ENCODE measurements around the gene C11orf42. TPM values are rescaled to one million over a fixed set of nuclear protein-coding genes. Genes with fewer than 3 reads are reported as not detected.

C11orf42 gene, protein sequence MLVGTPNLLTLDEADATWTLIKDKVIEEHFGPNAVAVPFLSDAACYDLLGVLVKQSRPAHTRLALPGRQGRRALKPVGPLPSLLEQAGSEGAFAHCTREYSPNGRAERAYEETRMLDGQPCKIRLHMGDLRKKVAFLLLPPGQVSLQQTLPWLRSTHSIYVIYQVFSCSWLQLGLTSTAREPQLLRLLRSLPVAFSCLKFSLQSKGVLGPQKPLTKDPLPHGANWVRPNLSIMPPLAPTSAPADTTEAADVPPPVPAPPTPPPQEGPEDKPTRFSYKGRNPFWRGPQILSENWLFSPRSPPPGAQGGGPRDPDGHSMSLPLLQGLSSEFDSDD
- not detected for total RNA-seq

DNA sequence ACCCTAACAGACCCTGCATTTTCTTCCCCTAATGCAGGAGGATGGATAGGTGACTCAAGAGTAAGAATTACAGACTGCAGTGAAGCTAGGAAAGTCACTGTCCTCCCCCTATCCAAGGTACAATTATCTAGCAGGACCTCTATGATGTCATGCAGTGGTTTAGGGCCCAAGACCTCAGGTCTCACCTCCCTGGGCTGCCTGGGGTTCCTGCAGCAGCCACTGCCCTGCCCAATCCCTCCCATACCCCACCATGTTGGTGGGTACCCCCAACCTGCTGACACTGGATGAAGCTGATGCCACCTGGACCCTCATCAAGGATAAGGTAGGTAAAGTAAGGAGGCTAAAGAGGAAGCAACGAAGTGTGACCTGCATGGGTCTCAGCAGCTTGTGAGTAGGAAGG is at the start of gene C11orf42:
Gene C11orf42 (plus strand): TSS at position 192 of the 400 bp plus-strand sequence. CDS start 59 bp downstream, at position 251.
- Mint-ChIP-seq H3K27me3 (no peaks in the 10 kb centered on the region), H3K27ac (no peak within 1 kb of the TSS), H3K36me3 (peaks cover 21% of the 10 kb centered on the region), H3K4me3 (no peak within 1 kb of the TSS), H3K4me1 (peaks cover 36% of the 10 kb centered on the region), H3K9me3 (no peaks in the 10 kb centered on the region)
- POLR2A ChIA-PET = no interaction called here
- ATAC-seq (ENCODE audit: low read depth) (no peak), DNase-seq (no peak)

DNA sequence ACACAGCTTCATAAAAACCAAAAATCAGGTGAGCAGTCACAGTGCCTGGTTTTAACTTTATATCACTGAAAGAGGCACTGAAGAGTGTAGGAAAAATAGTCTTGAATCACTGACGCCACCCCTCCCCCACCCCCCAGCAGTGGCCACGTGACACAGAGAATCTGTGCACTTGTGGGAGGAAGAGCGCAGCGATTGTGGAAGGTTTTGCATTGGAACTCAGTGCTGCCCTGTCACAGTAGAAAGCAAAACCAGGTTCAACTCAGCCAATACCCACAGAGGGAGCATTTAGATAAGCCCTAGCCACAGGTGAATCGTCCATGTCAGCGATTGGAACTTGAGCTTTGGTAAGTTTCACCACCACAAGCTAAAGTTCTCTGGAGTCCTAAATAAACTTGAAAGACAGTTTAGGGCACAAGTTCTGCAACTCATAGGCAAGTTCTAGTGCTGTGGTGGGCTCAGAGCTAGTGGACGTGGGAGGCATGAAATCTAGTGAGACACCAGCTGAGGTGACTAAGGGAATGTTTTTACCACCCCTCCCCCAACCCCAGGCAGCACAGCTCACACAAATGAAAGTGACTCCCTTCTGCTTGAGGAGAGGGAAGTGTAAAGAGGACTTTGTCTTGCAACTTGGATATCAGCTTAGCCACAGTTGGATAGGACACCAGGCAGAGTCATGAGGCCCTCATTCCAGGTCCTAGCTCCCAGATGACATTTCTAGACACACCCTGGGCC is 48.6 kb upstream of the C11orf42 start:
- Mint-ChIP-seq H3K36me3 (no peaks in the 10 kb centered on the region), H3K27me3 (peaks cover 9% of the 10 kb centered on the region), H3K4me1 (no peaks in the 10 kb centered on the region), H3K4me3 (no peak overlapping the region), H3K27ac (no peak overlapping the region), H3K9me3 (no peaks in the 10 kb centered on the region)
- POLR2A ChIA-PET = no interaction called here
- DNase-seq (no peak), ATAC-seq (ENCODE audit: low read depth) (no peak)

DNA sequence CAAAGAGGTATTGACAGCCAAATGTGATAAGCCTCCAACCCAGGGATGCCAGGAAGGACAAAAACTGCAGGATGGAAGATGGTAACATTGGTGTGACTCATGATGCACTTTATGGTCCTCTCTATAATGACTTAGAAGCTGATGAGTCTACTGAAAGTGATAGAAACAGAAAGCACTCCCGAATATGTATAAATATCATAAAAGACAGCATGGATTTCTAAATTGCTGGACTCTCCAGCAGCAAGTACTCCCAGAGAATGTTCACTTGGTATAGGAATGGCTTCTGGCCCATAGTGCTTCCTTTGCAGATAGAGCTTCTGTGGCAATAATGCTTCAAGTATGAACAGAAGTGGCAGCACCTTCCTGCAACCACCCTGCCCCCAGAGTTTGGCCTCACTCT is 35.1 kb upstream of the C11orf42 start, which contains the start of gene OR52B2:
Gene OR52B2 (minus strand): TSS at position 101 of the 400 bp plus-strand sequence. CDS start 0 bp downstream, at position 101.
- no peaks in the 10 kb centered on the region for H3K9me3 Mint-ChIP-seq
- peaks cover 4% of the 10 kb centered on the region for H3K27me3 Mint-ChIP-seq
- H3K4me3 Mint-ChIP-seq = no peak within 1 kb of the TSS
- ATAC-seq (ENCODE audit: low read depth) (no peak), DNase-seq (no peak)
- POLR2A ChIA-PET = no interaction called here
- no peaks in the 10 kb centered on the region for H3K36me3 Mint-ChIP-seq
- no peak within 1 kb of the TSS for H3K27ac Mint-ChIP-seq
- H3K4me1 Mint-ChIP-seq = no peaks in the 10 kb centered on the region

DNA sequence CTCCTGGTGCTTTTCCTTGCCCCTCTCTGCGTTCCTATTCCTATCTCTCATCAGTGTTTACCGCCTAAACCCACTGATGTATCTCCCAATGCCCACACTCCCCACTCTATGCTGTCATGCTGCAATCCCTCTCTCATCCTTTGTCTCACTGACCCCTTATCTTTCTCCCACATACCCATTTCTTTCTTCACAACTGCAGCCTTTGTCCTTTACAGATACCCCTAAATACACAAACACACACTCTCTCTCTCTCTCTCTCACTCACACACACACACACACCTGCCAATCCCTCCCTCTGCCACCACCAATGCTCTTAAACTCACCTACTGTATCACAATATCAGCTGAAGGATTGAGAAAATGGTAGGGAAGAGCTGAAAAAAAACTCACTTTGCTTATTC is 29.9 kb upstream of the C11orf42 start:
- peaks cover 11% of the 10 kb centered on the region for H3K27me3 Mint-ChIP-seq
- H3K36me3 Mint-ChIP-seq = no peaks in the 10 kb centered on the region
- H3K4me3 Mint-ChIP-seq = no peak overlapping the region
- ATAC-seq (ENCODE audit: low read depth) (no peak), DNase-seq (no peak)
- no peaks in the 10 kb centered on the region for H3K9me3 Mint-ChIP-seq
- no peaks in the 10 kb centered on the region for H3K4me1 Mint-ChIP-seq
- no peak overlapping the region for H3K27ac Mint-ChIP-seq
- POLR2A ChIA-PET = no interaction called here

DNA sequence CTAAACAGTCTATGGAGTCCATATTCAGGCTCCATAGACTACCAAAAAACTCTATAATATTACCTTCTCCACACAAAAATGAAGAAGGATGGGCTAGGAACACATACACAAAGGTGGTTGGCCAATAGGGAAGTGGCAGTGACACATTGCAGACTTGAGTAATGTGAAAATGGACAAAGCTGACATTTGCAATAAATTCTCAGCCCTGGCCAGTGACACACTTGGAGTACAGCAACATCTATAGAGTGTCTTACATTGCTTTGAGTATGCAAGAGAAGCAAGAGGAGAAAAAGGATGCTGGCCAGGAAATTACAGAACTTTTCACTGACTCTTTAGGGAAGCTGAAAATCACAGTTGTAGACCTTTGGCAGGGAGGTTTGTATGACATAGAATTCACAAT is 13.6 kb upstream of the C11orf42 start:
- H3K9me3 Mint-ChIP-seq = peaks cover 3% of the 10 kb centered on the region
- no peak overlapping the region for H3K4me3 Mint-ChIP-seq
- H3K27me3 Mint-ChIP-seq = peaks cover 4% of the 10 kb centered on the region
- no peak for DNase-seq
- H3K4me1 Mint-ChIP-seq = peaks cover 8% of the 10 kb centered on the region
- ATAC-seq (ENCODE audit: low read depth) = no peak
- H3K27ac Mint-ChIP-seq = no peak overlapping the region
- POLR2A ChIA-PET = no interaction called here
- peaks cover 6% of the 10 kb centered on the region for H3K36me3 Mint-ChIP-seq

DNA sequence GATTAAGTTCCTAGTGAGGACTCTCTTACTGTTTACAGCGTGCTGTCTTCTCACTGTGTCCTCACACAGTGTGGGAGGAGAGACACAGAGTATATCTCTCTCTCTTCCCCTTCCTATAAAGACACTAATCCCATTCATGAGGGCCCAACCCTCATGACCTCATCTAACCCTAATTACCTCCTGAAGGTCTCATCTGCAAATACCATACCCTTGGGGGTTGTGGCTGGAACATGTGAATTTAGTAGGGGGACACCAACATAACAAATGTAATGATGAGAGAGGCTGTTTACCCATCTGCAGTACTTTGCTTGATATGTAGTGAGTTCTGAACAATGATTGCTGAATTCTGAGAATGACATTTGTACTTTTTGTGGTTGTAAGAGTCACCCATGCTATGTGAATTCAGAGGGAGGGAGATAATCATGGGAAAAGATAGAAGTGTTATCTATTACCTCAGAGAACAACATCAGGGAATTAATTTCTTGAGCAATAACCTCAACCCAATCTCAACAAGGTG is 11.2 kb upstream of the C11orf42 start:
- H3K4me3 Mint-ChIP-seq = no peak overlapping the region
- DNase-seq = no peak
- H3K4me1 Mint-ChIP-seq = peaks cover 22% of the 10 kb centered on the region
- ATAC-seq (ENCODE audit: low read depth) = no peak
- POLR2A ChIA-PET = no interaction called here
- peaks cover 8% of the 10 kb centered on the region for H3K36me3 Mint-ChIP-seq
- peaks cover 4% of the 10 kb centered on the region for H3K27me3 Mint-ChIP-seq
- H3K9me3 Mint-ChIP-seq = peaks cover 3% of the 10 kb centered on the region
- H3K27ac Mint-ChIP-seq = no peak overlapping the region

DNA sequence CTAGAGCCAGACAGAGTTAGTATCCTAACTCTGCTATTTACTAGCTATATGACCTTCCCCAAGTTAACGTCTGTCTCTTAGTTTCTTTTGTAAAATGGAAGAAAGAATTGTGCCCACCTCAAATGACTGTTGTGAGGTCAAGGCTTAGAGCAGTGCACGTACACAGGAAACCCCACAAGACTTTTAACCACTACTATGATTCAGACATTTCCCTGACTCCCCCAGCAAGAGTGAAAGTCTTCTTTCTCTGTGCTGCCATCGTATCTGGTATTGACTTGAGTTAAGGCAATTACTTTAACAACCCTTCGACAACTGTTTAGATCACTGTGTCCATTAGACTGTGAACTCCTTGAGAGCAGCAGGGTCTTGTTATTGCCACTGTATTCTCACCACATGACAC is 9.0 kb upstream of the C11orf42 start:
- Mint-ChIP-seq H3K27me3 (peaks cover 4% of the 10 kb centered on the region), H3K9me3 (peaks cover 3% of the 10 kb centered on the region), H3K36me3 (peaks cover 9% of the 10 kb centered on the region), H3K27ac (peak overlapping the region; percentile 76), H3K4me1 (peaks cover 29% of the 10 kb centered on the region), H3K4me3 (peak overlapping the region; percentile 50)
- ATAC-seq (ENCODE audit: low read depth) = peak; percentile 91
- POLR2A ChIA-PET = interaction anchor here (1.8 kb wide), 1 partner anchor 39 kb away, joined by 7 read pairs; the partner anchor contains the start of gene FHIP1B
- no peak for DNase-seq

DNA sequence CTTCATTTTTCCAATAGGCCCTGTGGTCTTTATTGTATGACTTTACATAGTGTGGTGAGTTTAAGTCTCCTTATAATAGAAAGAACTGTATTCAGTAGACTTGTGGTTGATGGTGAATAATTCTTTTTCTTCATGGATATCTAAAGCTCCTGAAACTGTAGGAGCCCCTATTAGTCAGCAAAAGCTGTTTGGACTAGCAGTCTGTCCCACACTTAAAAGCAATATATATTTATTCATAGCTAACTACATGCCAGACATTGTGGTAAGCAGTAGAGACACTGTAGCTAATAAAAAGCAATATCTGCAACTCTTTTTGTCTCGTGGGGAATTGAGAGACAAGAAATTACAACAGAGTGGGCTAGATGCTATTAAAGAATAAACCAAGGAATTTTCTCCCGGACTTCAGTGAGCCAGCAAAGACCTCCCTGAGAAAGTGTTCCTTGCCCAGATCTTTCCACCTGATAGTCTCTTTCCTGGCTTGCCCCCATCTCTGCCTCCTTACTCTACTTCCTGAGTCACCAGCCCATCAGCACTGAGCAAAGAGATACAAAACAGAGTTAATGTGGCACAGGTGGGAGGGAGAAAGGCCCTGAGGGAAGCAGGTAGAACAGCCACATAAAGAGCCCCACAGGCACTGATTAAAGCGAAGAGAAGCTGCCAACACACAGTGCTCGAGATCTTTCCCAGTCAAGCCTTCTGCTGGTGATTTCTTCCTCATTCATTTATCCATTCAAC is 7.7 kb upstream of the C11orf42 start:
- DNase-seq (no peak), ATAC-seq (ENCODE audit: low read depth) (no peak)
- no peaks in the 10 kb centered on the region for H3K27me3 Mint-ChIP-seq
- H3K36me3 Mint-ChIP-seq = peaks cover 14% of the 10 kb centered on the region
- H3K4me3 Mint-ChIP-seq = no peak overlapping the region
- no peak overlapping the region for H3K27ac Mint-ChIP-seq
- peaks cover 35% of the 10 kb centered on the region for H3K4me1 Mint-ChIP-seq
- peaks cover 3% of the 10 kb centered on the region for H3K9me3 Mint-ChIP-seq
- POLR2A ChIA-PET = interaction anchor here (1.8 kb wide), 1 partner anchor 37 kb away, joined by 7 read pairs; the partner anchor contains the start of gene FHIP1B

DNA sequence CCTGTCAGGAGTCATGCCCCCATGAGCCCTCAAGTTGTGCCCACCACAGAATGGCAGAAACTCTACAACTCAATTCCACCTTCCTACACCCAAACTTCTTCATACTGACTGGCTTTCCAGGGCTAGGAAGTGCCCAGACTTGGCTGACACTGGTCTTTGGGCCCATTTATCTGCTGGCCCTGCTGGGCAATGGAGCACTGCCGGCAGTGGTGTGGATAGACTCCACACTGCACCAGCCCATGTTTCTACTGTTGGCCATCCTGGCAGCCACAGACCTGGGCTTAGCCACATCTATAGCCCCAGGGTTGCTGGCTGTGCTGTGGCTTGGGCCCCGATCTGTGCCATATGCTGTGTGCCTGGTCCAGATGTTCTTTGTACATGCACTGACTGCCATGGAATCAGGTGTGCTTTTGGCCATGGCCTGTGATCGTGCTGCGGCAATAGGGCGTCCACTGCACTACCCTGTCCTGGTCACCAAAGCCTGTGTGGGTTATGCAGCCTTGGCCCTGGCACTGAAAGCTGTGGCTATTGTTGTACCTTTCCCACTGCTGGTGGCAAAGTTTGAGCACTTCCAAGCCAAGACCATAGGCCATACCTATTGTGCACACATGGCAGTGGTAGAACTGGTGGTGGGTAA is 6.1 kb upstream of the C11orf42 start, which contains the start of gene OR52W1:
Gene OR52W1 (plus strand): TSS at position 51 of the 637 bp plus-strand sequence. CDS start 0 bp downstream, at position 51.
- H3K36me3 Mint-ChIP-seq = peaks cover 21% of the 10 kb centered on the region
- no peak within 1 kb of the TSS for H3K4me3 Mint-ChIP-seq
- H3K27ac Mint-ChIP-seq = peak within 1 kb of the TSS; percentile 9
- H3K27me3 Mint-ChIP-seq = no peaks in the 10 kb centered on the region
- ATAC-seq (ENCODE audit: low read depth) (no peak), DNase-seq (no peak)
- peaks cover 3% of the 10 kb centered on the region for H3K9me3 Mint-ChIP-seq
- peaks cover 50% of the 10 kb centered on the region for H3K4me1 Mint-ChIP-seq
- POLR2A ChIA-PET = no interaction called here

DNA sequence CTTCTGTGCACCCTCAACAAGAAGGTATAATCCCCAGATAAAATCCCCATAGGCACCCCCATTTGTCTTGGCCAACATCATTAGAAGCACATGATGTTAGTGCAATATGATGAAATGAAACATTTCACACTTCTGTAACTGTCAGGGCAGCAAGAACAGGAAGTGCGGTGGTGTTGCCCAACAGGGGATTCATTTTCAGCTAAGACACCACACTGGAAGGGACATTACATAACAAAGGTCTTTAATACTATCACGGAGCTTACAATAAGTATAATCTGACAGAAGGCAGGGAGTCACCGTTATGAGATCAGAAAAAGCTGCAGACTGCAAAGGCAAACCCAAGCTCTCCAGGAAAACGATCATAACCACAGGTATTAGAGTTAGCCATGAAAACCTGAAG is 4.4 kb upstream of the C11orf42 start:
- no peak for ATAC-seq (ENCODE audit: low read depth)
- Mint-ChIP-seq H3K27ac (no peak overlapping the region), H3K36me3 (peaks cover 25% of the 10 kb centered on the region), H3K9me3 (peaks cover 2% of the 10 kb centered on the region), H3K4me1 (peaks cover 55% of the 10 kb centered on the region), H3K4me3 (no peak overlapping the region), H3K27me3 (no peaks in the 10 kb centered on the region)
- POLR2A ChIA-PET = no interaction called here
- DNase-seq = no peak

DNA sequence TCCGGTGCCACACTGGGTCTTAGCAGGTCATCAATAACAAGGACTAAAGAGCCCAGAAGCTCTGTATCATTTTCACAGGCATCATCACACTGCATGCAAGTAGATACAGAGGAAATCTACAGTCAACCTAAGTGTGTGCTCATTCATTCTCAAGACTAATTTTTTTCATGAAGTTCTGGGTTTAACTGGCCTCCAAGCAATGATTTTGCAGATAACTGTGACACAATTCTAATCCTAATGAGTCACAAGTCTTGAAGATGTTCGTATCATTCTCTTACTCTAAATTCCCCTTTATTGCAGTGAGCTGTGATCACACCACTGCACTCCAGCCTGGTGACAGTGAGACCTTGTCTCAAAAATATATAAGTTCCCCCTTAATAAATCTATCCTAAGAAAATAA is 3.9 kb upstream of the C11orf42 start:
- Mint-ChIP-seq H3K27me3 (no peaks in the 10 kb centered on the region), H3K27ac (no peak overlapping the region), H3K4me3 (no peak overlapping the region), H3K4me1 (peaks cover 50% of the 10 kb centered on the region), H3K36me3 (peaks cover 21% of the 10 kb centered on the region), H3K9me3 (no peaks in the 10 kb centered on the region)
- ATAC-seq (ENCODE audit: low read depth) (no peak), DNase-seq (no peak)
- POLR2A ChIA-PET = no interaction called here

DNA sequence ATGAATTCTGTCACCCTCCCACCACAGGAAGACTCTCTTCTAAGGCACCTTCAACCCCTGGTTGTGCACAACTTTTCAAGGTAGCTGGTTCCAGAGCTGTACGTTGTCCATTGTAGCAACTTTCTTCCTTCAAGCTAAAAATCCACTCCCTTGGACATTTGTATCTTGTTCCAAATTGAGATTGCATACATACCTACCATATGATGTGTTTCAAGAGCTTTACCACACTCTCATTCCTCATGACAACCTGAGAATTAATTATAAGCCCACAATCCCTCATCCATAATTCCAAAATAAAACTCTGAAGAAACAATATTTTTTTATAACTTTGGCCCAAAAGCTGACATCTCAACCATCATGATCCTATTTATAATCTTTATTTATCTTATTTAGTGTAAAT is 3.3 kb upstream of the C11orf42 start:
- POLR2A ChIA-PET = no interaction called here
- no peak for ATAC-seq (ENCODE audit: low read depth)
- DNase-seq = no peak
- Mint-ChIP-seq H3K27me3 (no peaks in the 10 kb centered on the region), H3K9me3 (no peaks in the 10 kb centered on the region), H3K4me3 (no peak overlapping the region), H3K27ac (no peak overlapping the region), H3K36me3 (peaks cover 20% of the 10 kb centered on the region), H3K4me1 (peaks cover 45% of the 10 kb centered on the region)

DNA sequence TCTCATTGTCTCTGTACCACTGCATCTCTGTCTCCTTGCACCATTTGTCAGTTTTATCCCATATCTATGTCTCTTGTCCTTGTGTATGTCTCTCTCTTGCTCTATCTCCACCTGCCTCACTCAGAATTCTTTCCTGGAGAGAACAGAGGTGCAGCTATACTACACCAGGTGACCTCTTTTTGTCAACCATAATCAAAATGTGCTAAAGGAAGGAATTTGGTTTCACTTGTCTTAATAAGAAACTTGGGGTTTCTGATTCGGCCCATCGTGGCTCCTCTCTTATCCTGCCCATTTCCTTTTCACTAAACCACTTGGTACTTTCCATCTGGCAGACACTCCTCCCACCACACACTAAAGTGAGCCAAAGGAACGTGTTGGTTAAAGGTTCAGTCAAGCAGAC is 2.0 kb upstream of the C11orf42 start:
- DNase-seq = no peak
- Mint-ChIP-seq H3K9me3 (no peaks in the 10 kb centered on the region), H3K36me3 (peaks cover 18% of the 10 kb centered on the region), H3K27me3 (no peaks in the 10 kb centered on the region), H3K27ac (peak overlapping the region; percentile 38), H3K4me1 (peaks cover 38% of the 10 kb centered on the region), H3K4me3 (peak overlapping the region; percentile 43)
- peak; percentile 69 for ATAC-seq (ENCODE audit: low read depth)
- POLR2A ChIA-PET = no interaction called here

Data from activated naive CD8-positive, alpha-beta T cell treated with anti-CD3 and anti-CD28 coated beads, Interleukin-2, amount 10 ng/mL, durations not matched to agents 7 days and 5 days (primary cell).